Right ventricle myocardium inferior (tissue), 1 donor: ENCODE measurements around the gene LMO7. TPM values are rescaled to one million over a fixed set of nuclear protein-coding genes. Genes with fewer than 3 reads are reported as not detected.

ENCODE experiments used
- ATAC-seq: fragments of 200-7000 bp; cut with Tn5 transposase; one replicate; pipeline ENCODE4 v1.9.1; 2020; ENCODE audit warnings: mild to moderate bottlenecking, moderate library complexity
- DNase-seq: peaks from one replicate; pipeline ENCODE4 v3.0.0; 2021; ENCODE audit errors: missing footprints
- intact Hi-C: fragments of 100-400 bp; cut with DNase I; formaldehyde crosslinking; loops from one replicate; pipeline ENCODE4 v1.11.0; 2022
- total RNA-seq: library from RNA; stranded (reverse); fragmentation: NEBNext Ultra II Directional; extraction: Animal tissue kit (Norgen Biotek cat#: 25700); gene quantifications from one replicate; pipeline ENCODE4 v1.2.1, GENCODE V29; 2021
- donor health status: DM: no; HTN: yes; CAD: no; lungs with severe emphysema.

LMO7 gene
- total RNA-seq, 1 donor from 2014 or later = 392 TPM

- intact Hi-C loops = loop anchor here (1.0 to 2.0 kb wide), 2 partner anchors 42 to 107 kb away; no protein-coding TSS in a partner anchor
- ATAC-seq (peak; percentile 84), DNase-seq (no peak)
These were observed 167.9 kb downstream of the LMO7 start for GRCh38 chr13:75804054-75804453.

DNA sequence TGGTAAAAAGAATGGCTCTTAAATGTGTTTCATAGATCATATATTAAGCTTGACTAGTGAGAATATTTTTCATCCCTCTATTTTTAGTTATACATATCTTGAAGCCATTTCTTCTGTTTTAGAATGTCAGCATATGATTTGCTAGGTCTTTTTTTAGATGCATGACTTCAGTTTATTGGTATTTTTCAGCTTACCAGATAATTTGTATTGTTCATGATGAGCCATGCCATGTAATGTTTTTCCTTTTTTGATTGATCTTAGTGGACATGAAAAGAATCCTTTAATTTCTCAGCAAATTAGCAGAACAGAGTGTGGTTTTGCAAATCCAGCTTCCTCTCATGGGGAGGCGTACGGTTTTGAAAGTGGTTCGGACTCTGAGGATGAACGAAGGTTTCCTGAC lies 168.5 kb downstream of the LMO7 start:
- intact Hi-C loops = loop anchor here (1.0 to 2.0 kb wide), 2 partner anchors 42 to 108 kb away; no protein-coding TSS in a partner anchor
- DNase-seq = no peak
- ATAC-seq = no peak

GRCh38 chr13:75806117-75806516 lies 170.0 kb downstream of the LMO7 start:
- intact Hi-C loops = no loop called here
- ATAC-seq (no peak), DNase-seq (no peak)

GRCh38 chr13:75811361-75811760 lies 175.2 kb downstream of the LMO7 start:
- intact Hi-C loops = no loop called here
- DNase-seq (no peak), ATAC-seq (no peak)

DNA sequence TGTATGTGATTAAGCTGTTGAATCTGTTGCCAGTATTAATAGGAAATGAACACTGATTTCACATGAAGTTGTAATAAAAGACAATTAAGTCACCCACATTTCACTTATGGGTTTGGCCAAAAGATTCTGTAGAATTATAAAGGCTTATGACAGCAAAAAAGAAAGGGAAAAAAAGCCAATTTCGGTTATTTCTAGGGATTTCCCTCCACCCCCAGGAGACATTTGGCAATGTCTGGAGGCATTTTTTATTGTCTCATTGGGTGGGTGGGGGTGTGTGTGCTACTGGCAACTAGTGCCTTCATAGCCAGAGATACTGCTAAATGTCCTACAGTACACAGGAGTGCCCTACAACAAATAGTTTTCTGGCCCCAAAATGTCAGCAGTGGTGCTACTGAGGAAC lies 175.7 kb downstream of the LMO7 start:
- DNase-seq = no peak
- intact Hi-C loops = no loop called here
- no peak for ATAC-seq

- ATAC-seq (peak; percentile 54), DNase-seq (no peak)
- intact Hi-C loops = no loop called here
These were observed 176.6 kb downstream of the LMO7 start for GRCh38 chr13:75812751-75813181.

DNA sequence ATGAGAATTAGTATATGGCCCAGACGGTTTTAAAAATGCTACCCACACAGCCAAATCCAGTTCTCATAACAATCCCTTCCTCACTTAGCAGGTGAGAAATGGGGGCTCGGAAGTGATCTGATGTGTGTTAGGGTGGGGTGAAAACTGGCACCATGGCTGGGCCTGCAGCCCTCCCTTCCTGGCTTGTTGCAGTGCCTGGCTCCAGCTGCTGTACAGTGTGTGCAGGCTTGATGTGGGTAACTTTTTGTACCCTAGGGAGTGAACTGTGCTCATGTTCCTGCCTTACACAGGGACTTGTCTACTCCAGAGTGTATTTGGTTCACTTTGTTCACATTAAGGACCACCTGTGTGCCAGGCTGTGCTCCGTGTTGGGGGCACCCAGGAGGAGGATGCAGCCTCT lies 177.2 kb downstream of the LMO7 start:
- ATAC-seq (peak; percentile 89), DNase-seq (no peak)
- intact Hi-C loops = no loop called here

GRCh38 chr13:75818179-75818967 lies 182.2 kb downstream of the LMO7 start:
- DNase-seq (no peak), ATAC-seq (peak; percentile 44)
- intact Hi-C loops = no loop called here

GRCh38 chr13:75818968-75819225 lies 182.8 kb downstream of the LMO7 start:
- DNase-seq (no peak), ATAC-seq (no peak)
- intact Hi-C loops = no loop called here

DNA sequence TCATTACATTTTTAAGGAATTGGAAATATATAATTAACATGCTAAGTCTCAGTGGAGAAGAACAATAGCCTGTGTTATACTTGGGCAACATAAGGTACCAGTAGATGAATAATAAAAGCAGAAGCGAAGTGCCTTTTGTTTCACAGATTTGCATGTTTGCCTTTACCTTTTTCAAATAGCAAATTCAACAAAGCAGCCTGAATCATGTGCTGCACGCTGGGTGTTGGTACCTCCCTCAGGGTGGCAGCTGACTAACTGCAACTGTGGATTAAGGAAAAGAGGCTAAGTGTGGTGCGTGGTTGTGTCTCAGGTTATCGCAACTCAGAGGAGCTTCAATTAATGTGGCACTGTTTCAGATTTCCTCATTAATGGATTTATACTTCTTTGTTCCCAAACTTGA lies 189.0 kb downstream of the LMO7 start:
- ATAC-seq (no peak), DNase-seq (no peak)
- intact Hi-C loops = no loop called here

DNA sequence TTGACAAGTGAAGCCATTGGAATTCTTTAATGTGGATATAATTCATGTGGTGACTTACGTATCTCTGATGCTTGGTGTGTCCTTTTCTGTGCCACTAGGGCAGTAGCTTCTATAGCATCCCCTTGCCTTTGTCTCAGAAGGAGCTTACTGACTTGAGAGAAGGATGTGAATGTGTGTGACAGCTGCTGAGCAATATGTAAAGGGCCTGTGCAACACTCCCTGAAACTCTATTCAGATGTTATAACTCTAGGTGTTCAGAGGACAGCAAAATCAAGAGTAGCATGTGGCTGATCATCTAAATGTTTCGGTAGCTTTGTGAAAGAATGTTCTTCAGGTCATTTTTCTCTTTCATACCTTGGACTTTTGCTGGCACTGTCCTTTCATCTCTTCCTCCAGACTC lies 189.5 kb downstream of the LMO7 start:
- intact Hi-C loops = no loop called here
- no peak for ATAC-seq
- DNase-seq = no peak

- no peak for DNase-seq
- intact Hi-C loops = no loop called here
- ATAC-seq = peak; percentile 10
These were observed 190.3 kb downstream of the LMO7 start for GRCh38 chr13:75826391-75826790.

DNA sequence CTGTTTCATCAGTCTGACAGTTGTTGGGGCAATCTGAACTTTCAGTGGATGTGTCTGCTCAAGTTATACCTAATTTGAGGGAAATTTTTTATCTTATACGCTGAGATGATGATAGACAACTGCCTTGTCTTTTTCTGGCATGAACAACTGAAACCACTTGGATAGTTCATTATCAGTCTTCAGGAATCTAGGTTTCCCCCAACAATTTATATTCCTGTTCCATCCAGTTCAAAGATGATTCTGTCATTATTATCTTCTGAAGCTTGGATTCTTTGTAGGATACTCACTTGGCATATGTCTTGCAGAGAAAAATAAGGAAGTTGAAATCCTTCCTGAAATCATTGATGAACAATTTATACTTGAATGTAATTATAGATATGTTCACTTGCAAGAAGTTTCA lies 193.7 kb downstream of the LMO7 start:
- DNase-seq = no peak
- no peak for ATAC-seq
- intact Hi-C loops = no loop called here

DNA sequence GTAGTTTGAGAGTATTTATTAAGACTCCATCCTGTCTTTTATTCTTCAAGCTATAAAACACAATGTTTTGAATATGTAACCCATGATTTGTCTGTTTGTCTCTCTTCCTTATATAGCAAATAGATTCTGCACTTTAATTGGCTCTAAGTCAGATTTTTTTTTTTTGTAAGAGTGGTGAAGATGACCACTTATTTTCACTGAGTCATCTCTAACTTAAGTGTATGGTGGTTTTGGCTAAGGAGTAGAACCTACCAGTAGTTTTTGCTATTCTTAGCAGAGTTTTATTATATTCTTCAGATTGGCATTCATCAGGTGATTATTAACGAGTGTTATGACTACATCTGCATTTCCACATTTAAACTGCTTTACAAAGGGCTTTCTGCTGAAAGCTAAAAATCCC lies 194.7 kb downstream of the LMO7 start:
- intact Hi-C loops = no loop called here
- no peak for ATAC-seq

DNA sequence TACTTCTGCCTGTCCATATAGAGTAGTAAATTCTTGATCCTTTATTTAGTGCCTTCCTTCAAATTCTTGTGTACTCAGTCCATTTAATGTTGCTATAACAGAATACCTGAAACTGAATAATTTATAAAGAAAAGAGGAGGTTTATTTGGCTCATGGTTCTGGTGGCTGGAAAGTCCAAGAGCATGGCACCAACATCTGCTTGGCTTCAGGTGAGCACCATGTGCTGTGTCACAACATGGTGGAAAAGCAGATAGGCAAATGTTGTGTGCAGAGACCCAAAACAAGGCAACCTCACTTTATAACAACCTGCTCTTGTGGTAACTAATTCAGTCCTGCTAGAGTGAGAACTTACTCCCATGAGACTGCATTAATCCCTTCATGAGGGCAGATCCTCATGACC lies 195.3 kb downstream of the LMO7 start:
- intact Hi-C loops = no loop called here
- no peak for DNase-seq
- ATAC-seq = no peak

More for the DNA sequence above, 194.7 kb downstream of the LMO7 start:
- no peak for DNase-seq

- no peak for ATAC-seq
- no peak for DNase-seq
- intact Hi-C loops = no loop called here
These were observed 196.7 kb downstream of the LMO7 start for GRCh38 chr13:75832812-75833211.

GRCh38 chr13:75836441-75836840 lies 200.3 kb downstream of the LMO7 start:
- ATAC-seq (no peak), DNase-seq (no peak)
- intact Hi-C loops = no loop called here

- DNase-seq (no peak), ATAC-seq (no peak)
- intact Hi-C loops = no loop called here
These were observed 202.4 kb downstream of the LMO7 start for GRCh38 chr13:75838366-75839005.

- no peak for ATAC-seq
- intact Hi-C loops = no loop called here
- no peak for DNase-seq
These were observed 203.3 kb downstream of the LMO7 start for GRCh38 chr13:75839406-75839805.

DNA sequence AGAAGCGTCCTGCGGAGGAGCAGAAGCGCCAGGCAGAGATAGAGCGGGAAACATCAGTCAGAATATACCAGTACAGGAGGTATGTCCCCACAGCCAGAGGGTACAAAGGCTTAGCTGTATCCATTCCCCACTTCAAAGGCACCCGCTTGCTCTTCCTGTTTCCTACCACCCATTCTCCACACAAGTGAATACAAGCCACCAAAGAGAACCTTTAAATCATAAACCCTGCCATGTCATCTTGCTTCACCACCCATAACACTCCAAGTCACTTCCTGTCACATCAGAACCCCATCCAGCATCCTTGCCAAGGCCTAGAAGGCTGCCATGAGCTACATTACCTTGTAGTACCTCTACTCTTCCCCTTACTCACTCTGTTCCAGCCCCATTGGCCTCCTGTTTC lies 205.8 kb downstream of the LMO7 start:
- intact Hi-C loops = no loop called here
- ATAC-seq = no peak
- DNase-seq = no peak

- ATAC-seq (no peak), DNase-seq (no peak)
- intact Hi-C loops = no loop called here
These were observed 206.9 kb downstream of the LMO7 start for GRCh38 chr13:75843074-75843473.
